ENCODE results near the gene OPHN1. TPM values are rescaled to one million over a fixed set of nuclear protein-coding genes. Genes with fewer than 3 reads are reported as not detected.

The OPHN1 gene
- total RNA-seq, 1 donor from 2014 or later: 9.8 TPM

- Histone ChIP-seq H3K4me3 (no peak overlapping the region), H3K9me3 (no peaks in the 10 kb centered on the region), H3K4me1 (no peaks in the 10 kb centered on the region), H3K27ac (no peak overlapping the region), H3K27me3 (no peaks in the 10 kb centered on the region), H3K36me3 (no peaks in the 10 kb centered on the region)
- ATAC-seq (no peak), DNase-seq (no peak)
- no peak for TF ChIP-seq CTCF (IDR thresholded peaks at IDR 0.05)
- intact Hi-C loops (cut with DNase I): no loop called here
Measured at GRCh38 chrX:68061206-68061535, 372.1 kb downstream of the OPHN1 start.

GRCh38 chrX:68060506-68061205 is 372.6 kb downstream of the OPHN1 start:
- Histone ChIP-seq H3K9me3 (no peaks in the 10 kb centered on the region), H3K27me3 (no peaks in the 10 kb centered on the region)

GRCh38 chrX:68059469-68059868 is 373.8 kb downstream of the OPHN1 start:
- Histone ChIP-seq H3K9me3 (no peaks in the 10 kb centered on the region), H3K4me3 (no peak overlapping the region), H3K4me1 (no peaks in the 10 kb centered on the region), H3K36me3 (no peaks in the 10 kb centered on the region), H3K27ac (no peak overlapping the region), H3K27me3 (no peaks in the 10 kb centered on the region)
- no peak for ATAC-seq
- no peak for TF ChIP-seq CTCF (IDR thresholded peaks at IDR 0.05)
- no peak for DNase-seq
- intact Hi-C loops (cut with DNase I): no loop called here

More at GRCh38 chrX:68060506-68061205, 372.6 kb downstream of the OPHN1 start:
- ATAC-seq (no peak), DNase-seq (no peak)
- intact Hi-C loops (cut with DNase I): no loop called here
- Histone ChIP-seq H3K27ac (no peak overlapping the region), H3K36me3 (no peaks in the 10 kb centered on the region), H3K4me3 (no peak overlapping the region), H3K4me1 (no peaks in the 10 kb centered on the region)
- no peak for TF ChIP-seq CTCF (IDR thresholded peaks at IDR 0.05)

- no peak for TF ChIP-seq CTCF (IDR thresholded peaks at IDR 0.05)
- Histone ChIP-seq H3K4me3 (no peak overlapping the region), H3K4me1 (no peaks in the 10 kb centered on the region), H3K36me3 (no peaks in the 10 kb centered on the region), H3K9me3 (no peaks in the 10 kb centered on the region), H3K27me3 (no peaks in the 10 kb centered on the region), H3K27ac (no peak overlapping the region)
- DNase-seq (no peak), ATAC-seq (no peak)
- intact Hi-C loops (cut with DNase I): no loop called here
Measured at GRCh38 chrX:68049466-68049865, 383.8 kb downstream of the OPHN1 start.

- Histone ChIP-seq H3K36me3 (no peaks in the 10 kb centered on the region), H3K27ac (no peak overlapping the region), H3K9me3 (no peaks in the 10 kb centered on the region), H3K4me3 (no peak overlapping the region), H3K4me1 (no peaks in the 10 kb centered on the region), H3K27me3 (no peaks in the 10 kb centered on the region)
- ATAC-seq (no peak), DNase-seq (no peak)
- no peak for TF ChIP-seq CTCF (IDR thresholded peaks at IDR 0.05)
- intact Hi-C loops (cut with DNase I): no loop called here
Measured at GRCh38 chrX:68048774-68049173, 384.5 kb downstream of the OPHN1 start.
